Fibroblast of pulmonary artery (primary cell): ENCODE measurements around the gene PPP2R2C.

ENCODE experiments used
- DNase-seq: peaks from one replicate; pipeline ENCODE4 v3.0.0-alpha.2; 2010; ENCODE audit warnings: low read depth
- H3K4me3 ChIP-seq: replicated peaks from 2 replicates; pipeline ENCODE4 v1.5.1; 2011; ENCODE audit warnings: low read depth, mild to moderate bottlenecking, control low read depth, low read length, moderate library complexity
- CTCF ChIP-seq: IDR thresholded peaks from 2 replicates; pipeline ENCODE4 v1.5.1; 2011; ENCODE audit warnings: mild to moderate bottlenecking, control low read depth, low read length, inconsistent platforms; ENCODE audit errors: missing control alignments

The PPP2R2C gene

GRCh38 chr4:6334203-6334887 lies 138.1 kb downstream of the PPP2R2C start:
- H3K4me3 ChIP-seq: no peak overlapping the region
- no peak for DNase-seq
- TF ChIP-seq CTCF: no peak

GRCh38 chr4:6333301-6334202 lies 138.9 kb downstream of the PPP2R2C start:
- peak; percentile 61 for TF ChIP-seq CTCF
- peak; percentile 18 for DNase-seq
- no peak overlapping the region for H3K4me3 ChIP-seq

- TF ChIP-seq CTCF: no peak
- H3K4me3 ChIP-seq: no peak overlapping the region
- no peak for DNase-seq
Observed at GRCh38 chr4:6332669-6333050, 139.8 kb downstream of the PPP2R2C start.

GRCh38 chr4:6332042-6332668 lies 140.3 kb downstream of the PPP2R2C start:
- TF ChIP-seq CTCF: peak; percentile 85
- peak; percentile 37 for DNase-seq
- H3K4me3 ChIP-seq: no peak overlapping the region

GRCh38 chr4:6331468-6331867 lies 140.9 kb downstream of the PPP2R2C start:
- TF ChIP-seq CTCF: no peak
- DNase-seq: no peak
- H3K4me3 ChIP-seq: no peak overlapping the region

GRCh38 chr4:6331018-6331417 lies 141.4 kb downstream of the PPP2R2C start:
- TF ChIP-seq CTCF: peak; percentile 69
- no peak overlapping the region for H3K4me3 ChIP-seq
- DNase-seq: peak; percentile 33
